T-helper 1 cell treated with Interleukin-12 subunit alpha and Interleukin-12 subunit beta and Interleukin-4 antibody, amounts not matched to agents 30 ng/mL and 1 ng/mL, for 36 hours (primary cell): ENCODE results near the gene ZSWIM3. TPM values are rescaled to one million over a fixed set of nuclear protein-coding genes. Genes with fewer than 3 reads are reported as not detected.
"Not testable (repeated sequence)": the region's sequence is repeated elsewhere in the genome, so short reads cannot be mapped to it uniquely, and the experiment has no call there.

Experiments used
- intact Hi-C: fragments of 100-400 bp; cut with micrococcal nuclease; formaldehyde crosslinking; loops from one replicate; pipeline ENCODE4 v1.15.1; 2024
- total RNA-seq: library from RNA; stranded (reverse); gene quantifications from 2 replicates; pipeline ENCODE4 v1.2.3, GENCODE V29; 2022

Gene ZSWIM3
- total RNA-seq, 1 donor from 2014 or later: 7.4 TPM

DNA sequence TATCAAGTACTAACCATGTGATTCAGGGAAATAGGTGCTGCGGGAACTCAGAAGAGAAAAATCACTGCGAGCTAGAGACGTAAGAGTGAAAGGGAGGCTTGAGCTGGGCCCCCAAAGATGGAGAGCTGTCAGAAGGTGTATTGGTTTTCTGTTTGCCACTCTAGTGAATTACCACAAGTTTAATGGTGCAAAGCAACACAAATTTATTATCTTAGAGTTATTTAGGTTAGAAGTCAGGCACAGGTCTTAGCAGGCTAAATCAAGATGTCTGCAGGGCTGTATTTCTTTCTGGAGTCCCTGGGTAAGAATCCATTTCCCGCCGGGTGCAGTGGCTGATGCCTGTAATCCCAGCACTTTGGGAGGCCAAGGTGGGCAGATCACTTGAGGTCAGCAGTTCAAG lies 2.5 kb downstream of the ZSWIM3 start:
- intact Hi-C loops: loop anchor here (5.0 kb wide), 1 partner anchor 443 kb away; the partner anchor contains the start of gene PIGT

- intact Hi-C loops: no loop called here
Observed at GRCh38 chr20:45860560-45861220, 3.3 kb downstream of the ZSWIM3 start.

DNA sequence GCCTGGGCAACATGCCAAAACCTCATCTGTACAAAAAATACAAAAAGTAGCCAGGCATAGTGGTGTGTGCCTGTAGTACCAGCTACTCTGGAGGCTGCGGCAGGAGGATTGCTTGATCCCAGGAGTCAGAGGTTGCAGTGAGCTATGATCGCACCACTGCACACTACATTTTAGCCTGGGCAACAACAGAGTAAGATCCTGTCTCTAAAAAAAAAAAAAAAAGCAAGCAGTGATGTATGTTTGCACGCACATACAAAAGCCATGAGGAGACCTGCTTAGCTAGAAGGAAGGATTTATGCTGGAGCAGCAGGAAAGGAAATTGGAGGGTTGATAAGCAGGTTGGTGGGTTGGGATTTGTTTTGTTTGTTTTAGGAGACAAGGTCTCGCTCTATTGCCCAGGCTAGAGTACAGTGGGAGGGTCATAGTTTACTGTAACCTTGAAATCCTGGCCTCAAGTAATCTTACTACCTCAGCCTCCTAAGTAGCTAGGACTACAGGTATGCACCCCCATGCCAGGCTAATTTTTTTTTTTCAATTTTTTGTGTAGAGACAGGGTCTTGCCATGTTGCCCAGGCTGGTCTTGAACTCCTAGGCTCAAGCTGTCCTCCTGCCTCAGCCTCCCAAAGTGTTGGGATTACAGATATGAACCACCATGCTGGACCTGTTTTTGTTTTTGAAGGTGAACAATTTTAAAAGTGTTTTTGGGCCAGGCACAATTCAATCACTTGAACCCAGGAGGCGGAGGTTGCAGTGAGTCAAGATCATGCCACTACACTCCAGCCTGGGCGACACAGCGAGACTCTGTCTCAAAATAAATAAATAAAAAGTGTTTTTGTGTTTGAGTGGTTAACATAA lies 4.0 kb downstream of the ZSWIM3 start:
- intact Hi-C loops: no loop called here

DNA sequence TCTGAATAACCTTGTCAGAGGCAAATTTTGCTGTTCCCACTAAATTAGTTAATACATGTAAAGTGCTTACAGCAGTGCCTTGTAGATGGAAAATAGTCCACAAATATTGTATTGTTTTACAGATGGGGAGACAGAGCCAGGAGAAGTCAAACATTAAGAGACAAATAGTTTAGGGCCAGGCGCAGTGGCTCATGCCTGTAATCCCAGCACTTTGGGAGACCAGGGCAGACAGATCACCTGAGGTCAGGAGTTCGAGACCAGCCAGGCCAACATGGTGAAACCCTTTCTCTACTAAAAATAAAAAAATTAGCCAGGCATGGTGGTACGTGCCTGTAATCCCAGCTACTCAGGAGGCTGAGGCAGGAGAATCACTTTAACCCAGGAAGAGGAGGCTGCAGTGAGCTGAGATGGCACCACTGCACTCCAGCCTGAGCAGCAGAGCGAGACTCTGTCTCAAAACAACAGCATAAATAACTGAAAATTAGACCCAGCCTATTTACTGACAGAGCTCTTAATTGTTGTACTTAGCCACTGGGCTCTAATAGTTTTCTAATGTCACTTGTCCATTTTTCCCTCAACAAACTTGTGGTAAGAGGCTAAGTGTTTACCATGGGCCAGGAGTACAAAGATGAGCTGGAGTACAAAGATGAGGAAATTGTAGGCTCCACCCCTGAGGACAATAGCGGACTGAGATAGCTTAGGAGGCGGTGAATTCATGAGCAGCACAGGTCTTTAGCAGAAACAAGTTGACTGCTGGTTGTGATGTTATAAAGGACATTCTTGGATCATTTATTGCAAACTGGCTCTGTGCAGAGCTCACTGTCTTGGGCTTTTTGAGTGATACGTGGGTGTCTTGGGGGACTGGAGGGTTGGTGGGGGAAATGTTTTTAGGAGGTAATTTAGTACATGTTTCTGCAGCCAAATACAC lies 6.4 kb downstream of the ZSWIM3 start:
- intact Hi-C loops: no loop called here

DNA sequence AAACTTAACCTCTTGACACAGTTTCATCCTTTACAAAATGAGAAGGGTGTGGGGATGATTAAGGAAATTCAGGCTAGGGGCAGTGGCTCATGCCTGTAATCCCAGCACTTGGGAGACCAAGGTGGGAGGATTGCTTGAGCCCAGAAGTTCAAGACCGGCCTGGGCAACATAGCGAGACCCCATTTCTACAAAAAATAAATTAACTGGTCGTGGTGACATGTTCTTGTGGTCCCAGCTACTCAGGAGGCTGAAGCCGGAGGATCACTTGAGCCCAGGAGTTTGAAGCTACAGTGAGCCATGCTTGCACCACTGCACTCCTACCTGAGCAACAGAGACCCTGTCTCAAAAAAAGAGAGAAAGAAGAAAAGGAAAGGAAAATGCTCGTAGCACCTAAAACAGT lies 9.0 kb downstream of the ZSWIM3 start:
- intact Hi-C loops: no loop called here

GRCh38 chr20:45867136-45867818 lies 9.9 kb downstream of the ZSWIM3 start:
- intact Hi-C loops: no loop called here

- intact Hi-C loops: no loop called here
Observed at GRCh38 chr20:45867819-45868176, 10.4 kb downstream of the ZSWIM3 start.

GRCh38 chr20:45872626-45873025 lies 15.2 kb downstream of the ZSWIM3 start:
- intact Hi-C loops: no loop called here

- intact Hi-C loops: no loop called here
Observed at GRCh38 chr20:45873409-45874103, 16.1 kb downstream of the ZSWIM3 start.

DNA sequence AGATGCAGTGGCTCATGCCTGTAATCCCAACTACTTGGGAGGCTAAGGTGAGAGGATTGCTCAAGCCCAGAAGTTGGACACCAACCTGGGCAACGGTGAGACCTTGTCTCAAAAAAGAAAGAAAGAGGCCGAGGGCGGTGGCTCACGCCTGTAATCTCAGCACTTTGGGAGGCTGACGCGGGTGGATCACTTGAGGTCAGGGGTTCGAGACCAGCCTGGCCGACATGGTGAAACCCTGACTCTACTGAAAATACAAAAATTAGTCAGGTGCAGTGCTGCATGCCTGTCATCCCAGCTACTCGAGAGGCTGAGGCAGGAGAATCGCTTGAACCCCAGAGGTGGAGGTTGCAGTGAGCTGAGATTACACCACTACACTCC lies 16.7 kb downstream of the ZSWIM3 start:
- intact Hi-C loops: not testable (repeated sequence)

DNA sequence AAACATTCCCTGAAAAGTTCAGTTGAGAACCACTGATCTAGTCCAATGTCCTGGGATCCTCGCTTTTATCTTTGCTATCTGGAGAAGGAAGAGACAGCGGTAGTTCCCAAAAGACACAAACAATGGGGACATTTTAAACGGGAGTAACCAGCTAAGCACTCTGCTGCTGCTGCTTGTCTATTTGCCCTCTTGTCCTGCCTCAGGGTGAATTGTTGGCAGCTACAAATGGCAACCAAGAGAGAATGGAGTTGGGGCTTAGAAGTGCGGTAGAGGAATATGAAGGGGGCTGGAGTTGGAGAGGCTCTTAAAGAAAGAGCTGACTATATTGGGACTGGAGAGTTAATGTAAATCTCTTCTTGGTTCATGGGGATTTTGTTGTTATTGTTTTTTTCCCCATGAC lies 17.2 kb downstream of the ZSWIM3 start:
- intact Hi-C loops: no loop called here

DNA sequence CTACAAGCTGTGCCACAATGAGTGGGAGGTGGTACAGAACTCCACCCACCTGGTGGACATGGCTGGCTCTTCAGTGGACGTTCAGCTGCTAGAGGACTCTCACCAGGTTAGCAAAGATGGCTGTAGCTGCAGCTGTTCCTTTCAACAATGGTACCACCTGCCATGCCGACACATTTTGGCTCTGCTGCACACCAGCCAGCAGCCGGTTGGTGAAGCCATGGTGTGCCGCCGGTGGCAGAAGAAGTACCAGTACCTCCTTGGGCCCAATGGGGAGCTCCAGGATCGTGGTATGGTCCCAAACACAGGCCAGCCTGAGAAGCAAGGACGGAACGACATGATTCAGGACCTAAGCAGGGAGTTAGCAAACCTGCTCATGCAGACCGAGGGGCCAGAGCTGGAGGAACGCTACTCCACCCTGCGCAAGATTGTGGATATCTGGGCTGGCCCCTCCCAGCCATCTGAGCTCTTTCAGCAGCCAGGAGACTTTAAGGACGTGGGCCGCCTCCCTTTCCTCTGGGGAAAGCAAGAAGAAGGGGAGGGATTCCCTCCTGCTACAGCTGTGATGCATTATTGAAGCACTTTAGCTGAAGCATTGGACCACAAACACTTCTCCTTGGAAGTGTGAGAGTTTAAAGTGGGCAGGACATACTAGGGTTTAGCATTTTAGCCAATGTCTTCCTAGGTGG lies 20.8 kb downstream of the ZSWIM3 start:
- intact Hi-C loops: no loop called here

DNA sequence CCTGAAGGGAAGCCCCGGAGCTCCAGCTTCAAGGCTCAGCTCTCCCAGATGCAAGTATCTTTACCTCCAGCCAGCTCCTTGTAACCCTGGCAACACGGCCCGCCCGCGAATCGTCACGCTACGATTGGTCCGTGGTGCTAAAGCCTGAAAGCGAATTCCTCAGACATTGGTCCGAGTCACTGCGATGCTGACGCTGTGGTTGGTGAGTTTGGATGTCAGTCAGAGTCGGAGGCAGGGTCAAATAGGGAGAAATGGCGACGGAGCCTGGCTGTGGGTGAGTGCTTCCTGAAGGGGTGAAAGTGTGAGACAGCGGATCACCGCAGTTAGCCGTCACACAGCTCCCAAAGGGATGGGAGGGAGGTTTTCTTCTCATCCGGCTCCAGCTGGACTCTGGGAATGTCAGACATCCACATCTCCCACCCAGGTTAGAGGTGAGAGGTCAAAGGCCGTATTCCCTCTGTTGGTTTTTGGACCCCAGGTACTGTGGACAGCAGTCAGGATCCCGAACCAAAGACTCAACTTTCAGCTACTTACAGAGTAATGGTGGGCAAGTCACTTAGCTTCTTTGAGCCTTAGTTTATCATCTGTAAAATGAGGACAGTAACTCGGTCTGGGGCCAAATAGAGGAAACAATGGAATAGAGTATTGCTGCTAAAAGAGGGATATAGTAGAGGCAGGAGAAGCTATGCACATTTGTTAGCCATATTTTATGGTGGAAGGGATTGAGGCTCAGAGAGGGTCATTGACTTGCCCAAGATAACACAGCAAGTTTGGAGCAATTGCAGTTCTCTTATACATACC lies 23.8 kb downstream of the ZSWIM3 start, which contains the start of gene ZSWIM1:
Gene ZSWIM1 (plus strand): TSS at position 240 of the 801 bp plus-strand sequence. CDS start 1,366 bp downstream, outside the sequence.
- intact Hi-C loops: loop anchor here (1.0 to 2.0 kb wide), 7 partner anchors 10 to 526 kb away; partner anchors contain the start of genes ACOT8, CTSA, DNTTIP1 and ELMO2

DNA sequence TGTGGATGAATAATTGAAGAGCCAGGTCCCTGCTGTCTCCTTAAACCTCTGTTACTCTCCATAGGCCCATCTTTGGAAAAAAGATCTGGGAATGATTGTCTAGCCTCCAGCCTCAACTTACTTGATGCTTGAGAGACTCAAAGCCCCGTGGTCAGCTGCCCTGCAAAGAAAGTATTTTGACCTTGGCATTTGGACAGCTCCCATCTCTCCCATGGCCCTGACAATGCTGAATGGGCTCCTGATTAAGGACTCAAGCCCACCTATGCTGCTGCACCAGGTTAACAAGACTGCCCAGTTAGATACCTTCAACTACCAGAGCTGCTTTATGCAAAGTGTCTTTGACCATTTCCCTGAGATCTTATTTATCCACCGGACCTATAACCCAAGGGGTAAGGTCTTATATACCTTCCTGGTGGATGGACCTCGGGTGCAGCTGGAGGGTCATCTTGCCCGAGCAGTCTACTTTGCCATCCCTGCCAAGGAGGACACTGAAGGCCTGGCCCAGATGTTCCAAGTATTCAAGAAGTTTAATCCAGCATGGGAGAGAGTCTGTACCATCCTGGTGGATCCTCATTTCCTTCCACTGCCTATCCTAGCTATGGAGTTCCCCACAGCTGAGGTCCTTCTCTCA lies 25.2 kb downstream of the ZSWIM3 start:
- intact Hi-C loops: no loop called here

DNA sequence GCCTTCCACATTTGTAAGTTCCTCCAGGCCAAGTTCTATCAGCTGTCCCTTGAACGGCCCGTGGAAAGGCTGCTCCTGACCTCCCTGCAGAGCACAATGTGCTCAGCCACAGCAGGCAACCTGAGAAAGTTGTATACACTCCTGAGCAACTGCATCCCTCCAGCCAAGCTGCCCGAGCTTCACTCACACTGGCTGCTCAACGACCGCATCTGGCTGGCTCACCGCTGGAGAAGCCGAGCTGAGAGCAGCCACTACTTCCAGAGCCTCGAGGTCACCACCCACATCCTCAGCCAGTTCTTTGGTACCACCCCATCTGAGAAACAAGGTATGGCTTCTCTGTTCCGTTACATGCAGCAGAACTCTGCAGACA lies 25.7 kb downstream of the ZSWIM3 start:
- intact Hi-C loops: no loop called here

GRCh38 chr20:45886590-45887345 lies 29.4 kb downstream of the ZSWIM3 start:
- intact Hi-C loops: no loop called here

- intact Hi-C loops: no loop called here
Observed at GRCh38 chr20:45887346-45887715, 29.9 kb downstream of the ZSWIM3 start, which contains the start of gene SPATA25. SPATA25 (minus strand) TSS chr20:45887622; CDS start chr20:45887590, 32 bp downstream.

DNA sequence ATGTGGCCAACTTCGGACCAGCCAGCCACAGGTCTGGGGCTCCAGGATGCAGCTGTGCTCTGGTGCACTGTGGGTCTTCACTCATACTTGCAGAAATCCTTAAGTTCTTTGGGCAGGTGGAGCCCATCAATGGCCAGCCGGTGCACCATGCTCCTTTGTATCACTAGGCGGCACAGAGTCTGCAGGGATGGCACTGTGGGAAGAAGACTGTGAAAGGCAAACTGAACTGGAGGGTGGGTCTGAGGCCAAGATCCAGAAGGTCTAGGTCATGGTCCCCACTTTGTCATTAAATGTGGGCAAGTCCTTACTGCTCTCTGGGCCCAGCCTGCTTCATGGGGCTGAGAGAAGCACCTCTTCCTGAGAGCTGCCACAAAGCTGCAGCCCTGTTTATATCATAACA lies 31.3 kb downstream of the ZSWIM3 start:
- intact Hi-C loops: no loop called here
